Stimulated activated CD4-positive, alpha-beta T cell treated with anti-CD3 and anti-CD28 coated beads, Interleukin-15, amount 100 ng/mL, for 1 hour (primary cell): ENCODE measurements around the gene PIGM.

Experiments used
- DNase-seq, 2 donors: peaks; one replicate each; pipeline ENCODE4 v3.0.0-alpha.2; 2020; ENCODE audit warnings: low read depth in 1 of 2, low spot score in 1 of 2

Gene PIGM

GRCh38 chr1:159990005-159990404 is 41.8 kb downstream of the PIGM start:
- DNase-seq, result no peak

- DNase-seq, result no peak
These were observed 42.2 kb downstream of the PIGM start for GRCh38 chr1:159989581-159989980.

- DNase-seq, result no peak
These were observed 43.8 kb downstream of the PIGM start for GRCh38 chr1:159988006-159988405.

- no peak for DNase-seq
These were observed 44.6 kb downstream of the PIGM start for GRCh38 chr1:159987186-159987585.

GRCh38 chr1:159986531-159986930 is 45.3 kb downstream of the PIGM start:
- no peak for DNase-seq

GRCh38 chr1:159986093-159986492 is 45.7 kb downstream of the PIGM start:
- DNase-seq, result no peak

- no peak for DNase-seq
These were observed 46.3 kb downstream of the PIGM start for GRCh38 chr1:159985473-159985872.

- no peak for DNase-seq
These were observed 48.1 kb downstream of the PIGM start for GRCh38 chr1:159983681-159984080.

- DNase-seq, result no peak
These were observed 49.5 kb downstream of the PIGM start for GRCh38 chr1:159982280-159982679.

GRCh38 chr1:159981351-159982055 is 50.3 kb downstream of the PIGM start:
- DNase-seq, result no peak

- DNase-seq, result no peak
These were observed 51.0 kb downstream of the PIGM start for GRCh38 chr1:159980786-159981185.

- no peak for DNase-seq
These were observed 51.7 kb downstream of the PIGM start for GRCh38 chr1:159980076-159980475.

GRCh38 chr1:159979257-159979656 is 52.5 kb downstream of the PIGM start:
- DNase-seq, result no peak

- no peak for DNase-seq
These were observed 53.7 kb downstream of the PIGM start for GRCh38 chr1:159978107-159978398.

GRCh38 chr1:159977364-159978106 is 54.3 kb downstream of the PIGM start:
- DNase-seq, result no peak
